GM06990 (cell line): ENCODE measurements around the gene ATPAF1.
A peak's percentile ranks its signal among the peaks of the same experiment; 100 is the strongest.

Experiments used
- DNase-seq: peaks from one replicate; pipeline ENCODE4 v3.0.0-alpha.2; 2011; ENCODE audit not compliant: insufficient read length; ENCODE audit errors: extremely low read depth
- H3K27me3 ChIP-seq: replicated peaks from 2 replicates; pipeline ENCODE4 v1.6.0; 2011; ENCODE audit warnings: low read length; ENCODE audit not compliant: control insufficient read depth, insufficient read depth
- H3K36me3 ChIP-seq: 2 replicates; pipeline ENCODE4 v1.5.1; 2011; ENCODE audit warnings: low read length; ENCODE audit not compliant: control insufficient read depth, insufficient read depth
- H3K4me3 ChIP-seq: replicated peaks from 2 replicates; pipeline ENCODE4 v1.5.1; 2011; ENCODE audit warnings: low read depth, mild to moderate bottlenecking, control low read depth, low read length
- CTCF ChIP-seq: IDR thresholded peaks from 2 replicates; pipeline ENCODE4 v1.5.1; 2011; ENCODE audit warnings: low read length, control low read depth, mild to moderate bottlenecking, inconsistent platforms; ENCODE audit not compliant: insufficient read depth, poor library complexity, severe bottlenecking

The ATPAF1 gene

GRCh38 chr1:46621930-46622329, 46.2 kb downstream of the ATPAF1 start:
- no peak for DNase-seq
- no peak for TF ChIP-seq CTCF
- H3K4me3 ChIP-seq = no peak overlapping the region
- no peaks in the 10 kb centered on the region for H3K36me3 ChIP-seq
- no peaks in the 10 kb centered on the region for H3K27me3 ChIP-seq

GRCh38 chr1:46619656-46620258, 48.4 kb downstream of the ATPAF1 start:
- Histone ChIP-seq H3K4me3 (no peak overlapping the region), H3K36me3 (no peaks in the 10 kb centered on the region), H3K27me3 (no peaks in the 10 kb centered on the region)
- TF ChIP-seq CTCF = no peak
- DNase-seq = no peak

GRCh38 chr1:46618754-46619415, 49.3 kb downstream of the ATPAF1 start:
- Histone ChIP-seq H3K27me3 (no peaks in the 10 kb centered on the region), H3K4me3 (no peak overlapping the region), H3K36me3 (no peaks in the 10 kb centered on the region)
- no peak for DNase-seq
- TF ChIP-seq CTCF = no peak

- DNase-seq = no peak
- H3K36me3 ChIP-seq = no peaks in the 10 kb centered on the region; the same call in 1 of the 2 replicates
- no peaks in the 10 kb centered on the region for H3K27me3 ChIP-seq
- no peak overlapping the region for H3K4me3 ChIP-seq
- TF ChIP-seq CTCF = no peak
Measured at GRCh38 chr1:46617833-46618232, 50.3 kb downstream of the ATPAF1 start.

GRCh38 chr1:46617108-46617800, 50.9 kb downstream of the ATPAF1 start:
- TF ChIP-seq CTCF = no peak
- Histone ChIP-seq H3K36me3 (no peaks in the 10 kb centered on the region; the same call in 1 of the 2 replicates), H3K4me3 (peak overlapping the region; percentile 89), H3K27me3 (no peaks in the 10 kb centered on the region)
- no peak for DNase-seq
